Stimulated activated CD8-positive, alpha-beta memory T cell treated with anti-CD3 and anti-CD28 coated beads, Interleukin-12 subunit alpha, Interleukin-12 subunit beta, amount 100 ng/mL, for 24 hours (primary cell): ENCODE measurements around the gene CRACR2B.

Experiments used
- DNase-seq: peaks from one replicate; pipeline ENCODE4 v3.0.0-alpha.2; 2020; ENCODE audit errors: extremely low read depth

The CRACR2B gene

GRCh38 chr11:794766-795633 lies 32.7 kb upstream of the CRACR2B start:
- no peak for DNase-seq

DNA sequence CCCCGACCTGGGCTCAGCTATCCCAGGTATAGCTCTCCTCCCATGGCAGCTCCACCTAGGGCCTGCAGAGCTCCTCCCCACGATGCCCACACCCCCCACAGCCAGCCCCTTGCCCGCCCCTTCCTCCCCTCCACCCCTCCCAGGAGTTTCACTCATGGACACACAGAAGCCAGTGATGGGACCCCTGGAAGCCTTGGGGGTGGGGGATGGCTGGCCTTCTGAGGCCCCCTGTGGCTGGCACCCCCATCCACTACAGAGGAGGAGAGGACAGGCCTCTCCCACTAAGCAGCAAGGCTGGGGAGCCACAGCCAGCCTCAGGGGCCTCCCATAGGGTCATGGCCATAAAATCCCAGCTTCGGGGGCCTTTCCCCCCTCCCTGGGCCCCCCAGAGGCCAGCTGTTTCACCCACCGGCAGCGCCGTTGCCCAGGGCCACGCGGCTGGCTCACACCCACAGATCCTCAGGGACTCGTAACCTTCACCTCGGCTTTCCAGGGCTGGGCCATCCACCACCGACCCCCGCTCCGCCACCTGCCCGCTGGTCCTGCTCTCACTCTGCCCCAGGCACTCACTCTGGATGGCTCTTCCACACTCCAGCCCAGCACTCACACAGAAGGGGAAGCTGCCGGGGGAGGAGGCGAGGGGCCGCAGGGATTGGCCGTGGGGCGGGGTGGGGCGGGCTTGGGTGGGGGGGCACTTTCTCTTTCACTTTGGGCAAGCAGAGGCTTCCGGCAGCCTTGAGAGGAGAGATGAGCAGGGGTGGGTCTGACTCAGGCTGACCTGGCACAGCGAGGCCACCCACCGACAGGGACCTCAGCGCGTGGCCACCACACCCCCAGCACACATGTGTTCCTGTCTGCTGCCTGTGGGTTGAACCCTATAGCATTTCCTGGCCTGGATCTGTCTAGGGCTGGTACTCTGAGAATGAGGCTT lies 31.8 kb upstream of the CRACR2B start:
- peak; percentile 68 for DNase-seq

- no peak for DNase-seq
Observed at GRCh38 chr11:796565-797295, 31.0 kb upstream of the CRACR2B start.

DNA sequence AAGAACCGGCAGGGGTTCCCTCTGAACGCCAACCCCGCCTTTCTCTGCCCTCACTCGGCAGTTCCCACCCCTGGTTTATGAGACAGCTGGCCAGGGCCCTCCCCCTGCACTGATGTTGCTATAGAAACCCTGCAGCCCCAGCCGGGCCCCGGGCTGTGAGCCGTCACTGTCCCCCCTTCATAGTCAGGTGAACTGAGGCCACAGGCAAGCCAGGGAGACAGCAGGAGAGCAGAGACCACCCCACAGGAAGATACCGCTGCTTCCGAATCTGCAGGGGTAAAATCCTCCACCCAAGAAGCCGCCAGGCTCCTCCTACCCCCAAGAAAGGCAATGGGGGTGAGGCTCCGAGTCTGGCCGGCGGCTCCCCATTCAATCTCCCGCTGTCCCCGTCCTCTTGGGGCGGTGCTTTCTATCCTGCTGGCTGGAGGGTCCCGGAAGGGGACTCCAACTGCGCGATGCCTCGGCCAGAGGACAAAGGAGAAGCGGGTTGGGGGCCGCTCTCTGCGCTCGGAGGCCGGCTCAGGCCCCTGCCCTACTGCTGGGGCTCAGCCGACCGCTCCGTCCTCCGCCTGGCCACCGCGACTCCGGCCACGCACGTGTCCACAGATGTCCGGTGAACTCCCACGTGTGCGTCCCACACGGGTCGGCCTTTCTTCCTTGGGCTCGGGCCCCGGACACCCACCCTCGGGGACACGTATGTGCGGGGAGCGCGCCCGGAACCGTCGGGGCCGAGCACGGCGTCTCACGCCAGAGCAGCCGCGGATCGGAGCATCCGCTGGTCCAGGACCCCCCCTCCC lies 30.2 kb upstream of the CRACR2B start:
- peak; percentile 61 for DNase-seq

GRCh38 chr11:798093-798713 lies 29.5 kb upstream of the CRACR2B start, which contains the start of gene SLC25A22:
Gene SLC25A22, minus strand, starts transcription at chr11:798281. Its CDS starts 3,275 bp downstream, at chr11:795006.
- no peak for DNase-seq

- DNase-seq = no peak
Observed at GRCh38 chr11:799641-800316, 27.9 kb upstream of the CRACR2B start.

DNA sequence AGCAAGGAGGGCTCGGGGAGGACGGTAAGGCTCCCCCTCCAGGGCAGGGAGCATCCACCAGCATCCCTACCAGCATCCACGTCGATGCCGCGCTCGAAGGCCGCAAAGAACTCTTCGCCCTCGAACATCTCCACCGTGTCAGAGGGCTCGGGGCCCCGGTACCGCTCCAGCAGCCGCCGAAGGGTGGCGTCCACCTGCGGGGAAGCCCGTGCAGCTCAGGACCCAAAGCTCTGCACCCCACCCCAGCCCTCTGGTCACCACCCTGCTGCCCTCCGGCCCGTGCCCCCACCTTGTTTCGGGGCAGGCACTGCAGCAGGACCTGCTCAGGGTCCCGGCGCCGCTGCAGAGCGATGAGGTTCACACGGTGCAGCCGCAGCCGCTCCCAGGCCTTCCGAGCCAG lies 27.2 kb upstream of the CRACR2B start:
- no peak for DNase-seq

GRCh38 chr11:801097-801780 lies 26.5 kb upstream of the CRACR2B start:
- no peak for DNase-seq

DNA sequence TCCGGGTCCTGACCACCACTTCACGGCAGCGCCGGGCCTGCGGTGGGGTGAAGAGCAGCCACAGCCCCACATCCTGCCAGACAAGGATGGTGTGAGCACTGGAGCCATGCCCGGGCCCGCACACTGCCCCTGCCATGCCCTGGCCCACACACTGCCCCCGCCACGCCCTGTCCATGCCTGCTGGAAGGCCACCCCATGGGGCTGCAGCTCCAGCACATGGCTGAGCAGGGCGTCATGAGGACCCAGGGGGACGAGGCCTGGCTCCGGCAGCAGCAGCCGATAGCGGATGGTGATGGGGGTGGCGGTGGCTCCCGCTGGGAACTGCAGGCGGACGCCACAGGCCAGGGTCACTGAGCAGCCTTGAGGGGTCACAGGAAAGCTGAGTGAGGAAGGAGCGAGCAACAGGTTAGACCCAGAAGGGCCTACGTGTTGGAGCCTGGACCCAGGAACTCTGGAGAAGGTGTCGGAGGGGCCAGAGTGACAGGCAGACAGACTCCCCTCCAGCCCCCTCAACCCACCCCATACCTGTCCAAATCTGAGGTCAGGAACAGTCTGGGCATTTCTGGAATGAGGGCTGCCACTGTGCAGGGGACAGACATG lies 25.6 kb upstream of the CRACR2B start:
- DNase-seq = no peak

DNA sequence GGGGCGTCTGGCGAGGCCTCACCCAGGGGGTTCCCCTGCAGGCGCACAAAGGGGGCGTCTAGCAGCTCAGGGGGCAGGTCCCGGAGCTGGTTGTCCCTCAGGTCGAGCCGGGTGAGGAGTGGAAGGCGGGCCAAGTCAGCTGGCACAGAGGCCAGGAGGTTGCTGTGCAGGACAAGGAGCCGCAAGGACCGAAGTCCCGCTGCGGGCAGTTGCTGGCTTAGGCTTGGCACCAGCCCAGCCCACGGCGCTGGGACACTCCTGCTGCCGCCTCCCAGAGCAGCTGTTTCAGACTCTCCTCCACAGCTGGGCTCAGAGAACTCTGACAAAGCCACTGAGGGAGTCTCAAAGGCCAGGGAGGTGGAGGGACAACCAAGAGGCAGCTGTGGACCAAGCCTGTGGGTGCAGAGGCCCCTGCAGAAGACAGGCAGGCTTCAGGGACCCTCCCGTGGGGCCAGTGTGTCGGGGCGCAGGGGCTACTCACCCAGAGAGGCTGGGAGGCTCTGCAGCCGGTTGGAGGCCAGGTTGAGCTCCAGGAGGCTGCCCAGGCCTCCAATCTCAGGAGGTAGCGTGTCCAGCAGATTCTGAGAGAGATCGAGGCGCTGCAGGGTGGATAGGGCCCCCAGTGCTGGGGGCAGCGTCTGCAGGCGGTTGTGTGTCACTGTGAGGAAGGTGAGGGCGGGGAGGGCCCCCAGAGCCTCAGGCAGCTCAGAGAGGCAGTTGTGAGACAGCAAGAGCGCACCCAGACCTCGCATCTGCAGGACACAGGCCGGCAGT lies 24.8 kb upstream of the CRACR2B start:
- no peak for DNase-seq

GRCh38 chr11:803467-803742 lies 24.3 kb upstream of the CRACR2B start:
- no peak for DNase-seq

GRCh38 chr11:803770-804598 lies 23.7 kb upstream of the CRACR2B start:
- no peak for DNase-seq

GRCh38 chr11:804599-804964 lies 23.1 kb upstream of the CRACR2B start:
- DNase-seq = no peak

- DNase-seq = no peak
Observed at GRCh38 chr11:808427-809286, 19.1 kb upstream of the CRACR2B start.

DNA sequence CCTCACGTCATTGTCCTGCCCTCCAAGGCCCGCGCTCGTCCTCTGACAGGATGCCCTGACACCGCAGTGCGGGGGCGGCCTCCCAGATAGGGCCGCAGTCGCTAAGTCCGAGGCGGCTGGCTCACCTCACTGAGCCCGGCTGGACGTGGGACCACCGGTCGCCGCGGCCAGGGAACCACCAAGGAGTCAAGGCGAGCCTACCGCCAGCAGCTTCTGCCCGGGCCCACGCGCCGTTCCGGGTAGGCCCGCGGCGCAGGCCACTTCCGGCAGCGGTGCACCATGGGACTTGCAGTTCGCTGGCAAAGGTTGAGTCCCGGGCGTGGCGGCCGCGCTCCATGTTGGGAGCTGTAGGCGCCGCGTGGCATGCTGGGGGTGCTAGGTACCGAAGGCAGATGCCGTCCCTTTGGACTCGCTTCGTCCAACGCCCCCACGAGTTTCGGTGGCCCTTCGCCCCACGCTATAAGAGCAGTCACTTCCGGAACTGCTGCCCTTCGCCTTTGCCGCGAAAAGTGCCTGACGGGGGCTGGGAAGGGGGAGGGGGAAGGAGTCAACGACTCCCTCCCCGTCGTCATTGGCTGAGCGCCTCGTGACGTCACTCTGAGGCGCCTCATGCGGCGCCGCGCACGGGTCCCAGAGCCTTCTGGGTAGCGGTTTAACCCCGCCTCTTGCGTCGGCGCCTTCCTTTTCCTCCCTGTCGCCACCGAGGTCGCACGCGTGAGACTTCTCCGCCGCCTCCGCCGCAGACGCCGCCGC lies 18.3 kb upstream of the CRACR2B start, which contains the start of gene RPLP2:
Gene RPLP2 (plus strand): TSS at position 681 of the 753 bp plus-strand sequence. CDS start 268 bp downstream, outside the sequence.
- peak; percentile 95 for DNase-seq
